Measurements from ENCODE around the gene NPSR1. TPM values are rescaled to one million over a fixed set of nuclear protein-coding genes. Genes with fewer than 3 reads are reported as not detected.

Gene NPSR1
- total RNA-seq, 4 donors from 2014 or later = 0.95 to 9.7 TPM; not detected in 2

- no peak for DNase-seq
- 75 to 83% methylated on average over 2 of the region's 2 CpGs for WGBS, 2 donors (ENCODE audit: low coverage in 1 of 2)
- H3K36me3 ChIP-seq = no peaks in the 10 kb centered on the region
- intact Hi-C loops (cut with DNase I; ENCODE audit: low total_unique reads) (no loop called here), in situ Hi-C loops (cut with MboI; ENCODE audit: low pct_ligation_motif_present in 1 of 4, low pct_unique_long_range_greater_than_20kb in 1 of 4, low sequenced_read_pairs in 3 of 4) (no loop called here)
- H3K27ac ChIP-seq = no peak overlapping the region
- H3K9me3 ChIP-seq = no peaks in the 10 kb centered on the region
- no peak overlapping the region for H3K4me3 ChIP-seq
- no peaks in the 10 kb centered on the region for H3K27me3 ChIP-seq
- peaks cover 0 to 8% (median 0%) of the 10 kb centered on the region in 4 donors for H3K4me1 ChIP-seq
- TF ChIP-seq CTCF (IDR thresholded peaks at IDR 0.05) = no peak
- TF ChIP-seq EP300 (IDR thresholded peaks at IDR 0.05; ENCODE audit: low read depth) = no peak
- no peak for TF ChIP-seq POLR2AphosphoS5 (IDR thresholded peaks at IDR 0.05)
- no peak for TF ChIP-seq POLR2A (IDR thresholded peaks at IDR 0.05)
Measured at GRCh38 chr7:34727464-34727995, 69.5 kb downstream of the NPSR1 start.

GRCh38 chr7:34728156-34728555 lies 70.1 kb downstream of the NPSR1 start:
- Histone ChIP-seq H3K4me3 (no peak overlapping the region), H3K9me3 (no peaks in the 10 kb centered on the region), H3K27me3 (no peaks in the 10 kb centered on the region), H3K27ac (no peak overlapping the region), H3K4me1 (peaks cover 0 to 8% (median 0%) of the 10 kb centered on the region in 4 donors), H3K36me3 (no peaks in the 10 kb centered on the region)
- intact Hi-C loops (cut with DNase I; ENCODE audit: low total_unique reads) = no loop called here
- in situ Hi-C loops (cut with MboI; ENCODE audit: low pct_ligation_motif_present in 1 of 4, low pct_unique_long_range_greater_than_20kb in 1 of 4, low sequenced_read_pairs in 3 of 4) = no loop called here
- TF ChIP-seq CTCF (IDR thresholded peaks at IDR 0.05) = no peak
- no peak for TF ChIP-seq POLR2A (IDR thresholded peaks at IDR 0.05)
- no peak for TF ChIP-seq POLR2AphosphoS5 (IDR thresholded peaks at IDR 0.05)
- no peak for TF ChIP-seq EP300 (IDR thresholded peaks at IDR 0.05; ENCODE audit: low read depth)
- no peak for DNase-seq
- 78% methylated on average over 7 of the region's 7 CpGs; no CpG with 5 or more reads in 1 of the 2 donors for WGBS, 2 donors (ENCODE audit: low coverage in 1 of 2)

- in situ Hi-C loops (cut with MboI; ENCODE audit: low pct_ligation_motif_present in 1 of 4, low pct_unique_long_range_greater_than_20kb in 1 of 4, low sequenced_read_pairs in 3 of 4) = no loop called here
- Histone ChIP-seq H3K9me3 (no peaks in the 10 kb centered on the region), H3K36me3 (no peaks in the 10 kb centered on the region), H3K27me3 (no peaks in the 10 kb centered on the region), H3K27ac (no peak overlapping the region), H3K4me3 (no peak overlapping the region), H3K4me1 (no peaks in the 10 kb centered on the region)
- no peak for TF ChIP-seq POLR2AphosphoS5 (IDR thresholded peaks at IDR 0.05)
- TF ChIP-seq POLR2A (IDR thresholded peaks at IDR 0.05) = no peak
- TF ChIP-seq CTCF (IDR thresholded peaks at IDR 0.05) = no peak
- TF ChIP-seq EP300 (IDR thresholded peaks at IDR 0.05; ENCODE audit: low read depth) = no peak
- intact Hi-C loops (cut with DNase I; ENCODE audit: low total_unique reads) = no loop called here
- no peak for DNase-seq
- 88 to 90% methylated on average over 1 of the region's 1 CpG for WGBS, 2 donors (ENCODE audit: low coverage in 1 of 2)
Measured at GRCh38 chr7:34734771-34735170, 76.8 kb downstream of the NPSR1 start.

- intact Hi-C loops (cut with DNase I; ENCODE audit: low total_unique reads) = no loop called here
- 30 to 40% methylated on average over 2 of the region's 2 CpGs for WGBS, 2 donors (ENCODE audit: low coverage in 1 of 2)
- no peaks in the 10 kb centered on the region for H3K4me1 ChIP-seq
- H3K36me3 ChIP-seq = no peaks in the 10 kb centered on the region
- no peak for DNase-seq
- no peak overlapping the region for H3K27ac ChIP-seq
- no peaks in the 10 kb centered on the region for H3K27me3 ChIP-seq
- H3K9me3 ChIP-seq = no peaks in the 10 kb centered on the region
- TF ChIP-seq POLR2AphosphoS5 (IDR thresholded peaks at IDR 0.05) (no peak), POLR2A (IDR thresholded peaks at IDR 0.05) (no peak), EP300 (IDR thresholded peaks at IDR 0.05; ENCODE audit: low read depth) (no peak), CTCF (IDR thresholded peaks at IDR 0.05) (no peak)
- no peak overlapping the region for H3K4me3 ChIP-seq
- in situ Hi-C loops (cut with MboI; ENCODE audit: low pct_ligation_motif_present in 1 of 4, low pct_unique_long_range_greater_than_20kb in 1 of 4, low sequenced_read_pairs in 3 of 4) = no loop called here
Measured at GRCh38 chr7:34735526-34735925, 77.5 kb downstream of the NPSR1 start.
